K562 (cell line): Measurements from ENCODE around the gene FAM83D.

Experiments
- HDAC6 ChIP-seq: IDR thresholded peaks from 2 replicates; pipeline ENCODE4 v1.6.1; 2012; ENCODE audit warnings: low read depth, mild to moderate bottlenecking, control low read depth, inconsistent platforms, low read length, moderate library complexity
- PCBP1 ChIP-seq: fragments of 200-400 bp; formaldehyde crosslinking; IDR thresholded peaks from 2 replicates; pipeline ENCODE4 v1.6.1; 2018; ENCODE audit warnings: mild to moderate bottlenecking, low read depth, low read length; ENCODE audit not compliant: poor library complexity, severe bottlenecking
- RBBP5 ChIP-seq: fragments of 200-600 bp; sonication (generic); IDR thresholded peaks from 2 replicates; pipeline ENCODE4 v1.6.1; 2012; ENCODE audit warnings: borderline replicate concordance, mild to moderate bottlenecking, low read length, control low read depth, inconsistent platforms; ENCODE audit not compliant: insufficient read depth, poor library complexity, severe bottlenecking
- TRIM24 ChIP-seq, 2 experiments: fragments of 450-650 bp; IDR thresholded peaks; 2 replicates each; pipeline ENCODE4 v1.6.1; 2016
- ZNF75A ChIP-seq: fragments of 450-650 bp; formaldehyde crosslinking; IDR thresholded peaks from 2 replicates; pipeline ENCODE4 v1.4.0; 2020; ENCODE audit warnings: mild to moderate bottlenecking
- TF ChIP-seq, protein P1 (sequence below): fragments of 450-650 bp; formaldehyde crosslinking; IDR thresholded peaks from 2 replicates; pipeline ENCODE4 v1.4.0; 2020; ENCODE audit warnings: mild to moderate bottlenecking, moderate library complexity
- TF ChIP-seq, protein P2 (sequence below): fragments of 450-650 bp; IDR thresholded peaks from 2 replicates; pipeline ENCODE4 v1.6.1; 2017; ENCODE audit warnings: mild to moderate bottlenecking, moderate library complexity
- TF ChIP-seq, protein P3 (sequence below): sonication (generic); formaldehyde crosslinking; IDR thresholded peaks from 2 replicates; pipeline ENCODE4 v1.5.0; 2020; ENCODE audit warnings: missing genetic modification reagents
- TF ChIP-seq, protein P4 (sequence below), 2 experiments: fragments of 450-650 bp in 1 of 2; sonication (generic) in 1 of 2; formaldehyde crosslinking; conservative IDR thresholded peaks; 2 replicates each; pipeline versions ENCODE4 v1.4.0 to v1.8.1; 2020 to 2022; ENCODE audit warnings: mild to moderate bottlenecking in 1 of 2, missing genetic modification reagents in 1 of 2

DNA sequence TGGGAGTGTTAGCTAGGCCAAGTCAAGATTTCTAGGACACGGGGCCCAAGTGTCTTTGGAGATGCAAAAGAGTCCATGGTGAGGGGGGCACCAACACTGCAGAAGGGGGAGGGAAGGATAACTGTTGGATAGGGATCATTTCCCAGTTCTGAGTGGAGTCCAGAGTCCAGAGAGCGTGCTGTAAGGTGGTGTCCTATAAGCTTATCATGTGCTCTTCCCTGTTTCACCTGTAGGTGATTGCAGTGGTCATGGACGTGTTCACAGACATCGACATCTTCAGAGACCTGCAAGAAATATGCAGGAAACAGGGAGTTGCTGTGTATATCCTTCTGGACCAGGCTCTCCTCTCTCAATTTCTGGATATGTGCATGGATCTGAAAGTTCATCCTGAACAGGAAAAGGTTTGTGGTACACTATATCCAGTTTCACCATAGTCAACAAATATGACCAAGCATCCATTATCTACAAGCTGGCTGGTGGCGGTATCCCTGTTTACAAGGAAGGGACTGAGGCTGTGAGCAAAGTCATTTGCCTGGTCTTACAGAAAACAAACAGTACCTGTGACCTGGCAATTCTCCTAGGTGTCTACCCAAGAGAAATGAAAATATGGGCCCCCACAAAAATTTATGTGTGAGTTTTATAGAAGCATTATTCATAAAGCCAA is 15.6 kb downstream of the FAM83D start:
- TF ChIP-seq PCBP1 (no peak), ZNF75A (CRISPR knock-in tag) (no peak), HDAC6 (no peak), RBBP5 (no peak), TRIM24 (IDR thresholded peaks at IDR 0.05) (no peak)
- TF ChIP-seq, protein P1, sequence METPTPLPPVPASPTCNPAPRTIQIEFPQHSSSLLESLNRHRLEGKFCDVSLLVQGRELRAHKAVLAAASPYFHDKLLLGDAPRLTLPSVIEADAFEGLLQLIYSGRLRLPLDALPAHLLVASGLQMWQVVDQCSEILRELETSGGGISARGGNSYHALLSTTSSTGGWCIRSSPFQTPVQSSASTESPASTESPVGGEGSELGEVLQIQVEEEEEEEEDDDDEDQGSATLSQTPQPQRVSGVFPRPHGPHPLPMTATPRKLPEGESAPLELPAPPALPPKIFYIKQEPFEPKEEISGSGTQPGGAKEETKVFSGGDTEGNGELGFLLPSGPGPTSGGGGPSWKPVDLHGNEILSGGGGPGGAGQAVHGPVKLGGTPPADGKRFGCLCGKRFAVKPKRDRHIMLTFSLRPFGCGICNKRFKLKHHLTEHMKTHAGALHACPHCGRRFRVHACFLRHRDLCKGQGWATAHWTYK (CRISPR knock-in tag) = no peak
- TF ChIP-seq, protein P2, sequence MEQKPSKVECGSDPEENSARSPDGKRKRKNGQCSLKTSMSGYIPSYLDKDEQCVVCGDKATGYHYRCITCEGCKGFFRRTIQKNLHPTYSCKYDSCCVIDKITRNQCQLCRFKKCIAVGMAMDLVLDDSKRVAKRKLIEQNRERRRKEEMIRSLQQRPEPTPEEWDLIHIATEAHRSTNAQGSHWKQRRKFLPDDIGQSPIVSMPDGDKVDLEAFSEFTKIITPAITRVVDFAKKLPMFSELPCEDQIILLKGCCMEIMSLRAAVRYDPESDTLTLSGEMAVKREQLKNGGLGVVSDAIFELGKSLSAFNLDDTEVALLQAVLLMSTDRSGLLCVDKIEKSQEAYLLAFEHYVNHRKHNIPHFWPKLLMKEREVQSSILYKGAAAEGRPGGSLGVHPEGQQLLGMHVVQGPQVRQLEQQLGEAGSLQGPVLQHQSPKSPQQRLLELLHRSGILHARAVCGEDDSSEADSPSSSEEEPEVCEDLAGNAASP = no peak
- TF ChIP-seq, protein P3, sequence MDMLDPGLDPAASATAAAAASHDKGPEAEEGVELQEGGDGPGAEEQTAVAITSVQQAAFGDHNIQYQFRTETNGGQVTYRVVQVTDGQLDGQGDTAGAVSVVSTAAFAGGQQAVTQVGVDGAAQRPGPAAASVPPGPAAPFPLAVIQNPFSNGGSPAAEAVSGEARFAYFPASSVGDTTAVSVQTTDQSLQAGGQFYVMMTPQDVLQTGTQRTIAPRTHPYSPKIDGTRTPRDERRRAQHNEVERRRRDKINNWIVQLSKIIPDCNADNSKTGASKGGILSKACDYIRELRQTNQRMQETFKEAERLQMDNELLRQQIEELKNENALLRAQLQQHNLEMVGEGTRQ (CRISPR knock-in tag) = no peak
- TF ChIP-seq, protein P4, sequence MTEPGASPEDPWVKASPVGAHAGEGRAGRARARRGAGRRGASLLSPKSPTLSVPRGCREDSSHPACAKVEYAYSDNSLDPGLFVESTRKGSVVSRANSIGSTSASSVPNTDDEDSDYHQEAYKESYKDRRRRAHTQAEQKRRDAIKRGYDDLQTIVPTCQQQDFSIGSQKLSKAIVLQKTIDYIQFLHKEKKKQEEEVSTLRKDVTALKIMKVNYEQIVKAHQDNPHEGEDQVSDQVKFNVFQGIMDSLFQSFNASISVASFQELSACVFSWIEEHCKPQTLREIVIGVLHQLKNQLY (CRISPR knock-in tag; conservative IDR thresholded peaks at IDR 0.05) = no peak
